OCI-LY7 (cell line): ENCODE data around the gene SPATA31E1. TPM values are rescaled to one million over a fixed set of nuclear protein-coding genes. Genes with fewer than 3 reads are reported as not detected.

ENCODE experiments used
- BruUV-seq: library from RNA; stranded (reverse); fragments of 400-500 nt; replicated peaks from 2 replicates; lab custom pipeline; 2021; lab: Mats Ljungman, UMichigan
- CTCF ChIA-PET: fragments of 300-600 bp; sonication (Branson Sonifier 250); formaldehyde crosslinking; loops from one replicate; lab custom pipeline; 2022; ENCODE audit warnings: antibody characterized with exemption; ENCODE audit not compliant: unreplicated experiment; lab: Charles Lee
- POLR2A ChIA-PET: fragments of 300-600 bp; sonication (Branson Sonifier 250); formaldehyde crosslinking; loops from one replicate; lab custom pipeline; 2022; ENCODE audit warnings: antibody characterized with exemption; lab: Charles Lee
- DNase-seq: peaks from one replicate; pipeline ENCODE4 v3.0.0-alpha.2; 2015; ENCODE audit warnings: low spot score
- H2AFZ ChIP-seq: fragments of 200-600 bp; sonication (generic), shearing (Covaris generic); 2 replicates; pipeline ENCODE4 v1.6.1; 2014; ENCODE audit warnings: mild to moderate bottlenecking, antibody characterized with exemption, low read length, moderate library complexity
- H3K27ac ChIP-seq: fragments of 200-600 bp; sonication (generic); 2 replicates; pipeline ENCODE4 v1.5.1; 2014; ENCODE audit warnings: mixed run types, low read depth, mild to moderate bottlenecking, moderate library complexity, low read length, inconsistent platforms; ENCODE audit not compliant: poor library complexity, severe bottlenecking
- H3K36me3 ChIP-seq: fragments of 200-600 bp; sonication (generic); 2 replicates; pipeline ENCODE4 v1.6.1; 2014; ENCODE audit warnings: mild to moderate bottlenecking, antibody characterized with exemption, low read length, moderate library complexity, mixed read lengths; ENCODE audit not compliant: insufficient read depth
- H3K4me1 ChIP-seq: fragments of 200-600 bp; sonication (generic); 2 replicates; pipeline ENCODE4 v1.5.1; 2014; ENCODE audit warnings: mild to moderate bottlenecking, low read length; ENCODE audit not compliant: insufficient read depth, poor library complexity, severe bottlenecking
- H3K4me2 ChIP-seq: fragments of 200-600 bp; sonication (generic); 2 replicates; pipeline ENCODE4 v1.6.1; 2014; ENCODE audit warnings: mild to moderate bottlenecking, low read length
- H3K4me3 ChIP-seq: fragments of 200-600 bp; sonication (generic); 2 replicates; pipeline ENCODE4 v1.5.1; 2014; ENCODE audit warnings: mild to moderate bottlenecking, low read depth, low read length; ENCODE audit not compliant: poor library complexity, severe bottlenecking
- H3K79me2 ChIP-seq: fragments of 200-600 bp; sonication (generic); 2 replicates; pipeline ENCODE4 v1.6.1; 2016; ENCODE audit warnings: low read depth, mild to moderate bottlenecking, low read length, moderate library complexity, mixed read lengths; ENCODE audit not compliant: insufficient read depth
- H3K9me2 ChIP-seq: fragments of 200-600 bp; sonication (generic); 2 replicates; pipeline ENCODE4 v1.6.1; 2016; ENCODE audit warnings: mild to moderate bottlenecking, low read length, mixed read lengths; ENCODE audit not compliant: insufficient read depth
- H3K9me3 ChIP-seq: fragments of 200-600 bp; sonication (generic); 2 replicates; pipeline ENCODE4 v1.6.1; 2014; ENCODE audit warnings: mild to moderate bottlenecking, mixed run types, low read length, mixed read lengths
- H4K20me1 ChIP-seq: fragments of 200-600 bp; sonication (generic); 2 replicates; pipeline ENCODE4 v1.6.1; 2014; ENCODE audit warnings: mild to moderate bottlenecking, antibody characterized with exemption, low read length, moderate library complexity, mixed read lengths; ENCODE audit not compliant: insufficient read depth
- EZH2phosphoT487 ChIP-seq: fragments of 200-600 bp; sonication (generic); IDR thresholded peaks from 2 replicates; pipeline ENCODE4 v1.6.1; 2018; ENCODE audit warnings: low read depth, borderline replicate concordance, mild to moderate bottlenecking, mixed run types, antibody characterized with exemption, low read length, moderate library complexity, mixed read lengths
- intact Hi-C: fragments of 100-400 bp; cut with micrococcal nuclease; formaldehyde crosslinking; loops from one replicate; pipeline ENCODE4 v1.10.0; 2022; ENCODE audit not compliant: unreplicated experiment
- total RNA-seq, 2 experiments: library from RNA; depleted of rRNA in 1 of 2; stranded (reverse); fragments of >200 nt in 1 of 2; shearing (Covaris generic) in 1 of 2; gene quantifications; 2 replicates each; pipeline ENCODE4 v1.2.3, GENCODE V29; 2014 to 2022
- TF ChIP-seq, protein P1 (sequence below): fragments of 200-600 bp; sonication (generic); conservative IDR thresholded peaks from 2 replicates; pipeline ENCODE4 v1.5.1; 2014; ENCODE audit warnings: mild to moderate bottlenecking, antibody characterized with exemption, low read length, moderate library complexity, mixed read lengths

Gene SPATA31E1
- total RNA-seq, 2 experiments from 2014 or later = not detected

DNA sequence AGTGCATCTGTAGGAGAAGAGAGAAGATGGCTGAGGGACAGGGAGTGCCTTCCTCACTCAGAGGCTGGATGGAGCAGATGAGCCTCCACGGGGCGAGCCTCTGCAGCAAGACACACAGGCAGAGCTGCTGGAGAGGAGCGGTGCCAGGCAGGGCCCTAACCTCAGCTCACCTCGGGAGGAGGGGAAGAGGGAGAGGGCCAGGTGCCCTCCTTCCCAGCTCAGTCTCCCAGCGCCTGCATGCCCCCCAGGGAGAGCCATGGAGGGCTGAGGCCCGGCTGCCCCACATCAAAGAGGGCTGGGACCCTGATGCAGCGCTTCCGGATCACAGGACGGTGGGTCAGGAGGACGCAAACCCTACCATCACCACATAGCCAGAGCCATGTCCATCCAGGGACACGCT is 13.6 kb upstream of the SPATA31E1 start:
- ChIA-PET CTCF (no interaction called here), POLR2A (no interaction called here)
- no peaks in the 10 kb centered on the region for H4K20me1 ChIP-seq
- no peaks in the 10 kb centered on the region for H3K36me3 ChIP-seq
- H3K79me2 ChIP-seq = no peaks in the 10 kb centered on the region
- no TSS peak for BruUV-seq
- no peaks in the 10 kb centered on the region for H3K9me2 ChIP-seq
- H3K27ac ChIP-seq = no peak overlapping the region
- H3K4me3 ChIP-seq = no peak overlapping the region
- H2AFZ ChIP-seq = no peak overlapping the region
- no peak for DNase-seq
- no peaks in the 10 kb centered on the region for H3K9me3 ChIP-seq
- intact Hi-C loops = no loop called here
- TF ChIP-seq, protein P1, sequence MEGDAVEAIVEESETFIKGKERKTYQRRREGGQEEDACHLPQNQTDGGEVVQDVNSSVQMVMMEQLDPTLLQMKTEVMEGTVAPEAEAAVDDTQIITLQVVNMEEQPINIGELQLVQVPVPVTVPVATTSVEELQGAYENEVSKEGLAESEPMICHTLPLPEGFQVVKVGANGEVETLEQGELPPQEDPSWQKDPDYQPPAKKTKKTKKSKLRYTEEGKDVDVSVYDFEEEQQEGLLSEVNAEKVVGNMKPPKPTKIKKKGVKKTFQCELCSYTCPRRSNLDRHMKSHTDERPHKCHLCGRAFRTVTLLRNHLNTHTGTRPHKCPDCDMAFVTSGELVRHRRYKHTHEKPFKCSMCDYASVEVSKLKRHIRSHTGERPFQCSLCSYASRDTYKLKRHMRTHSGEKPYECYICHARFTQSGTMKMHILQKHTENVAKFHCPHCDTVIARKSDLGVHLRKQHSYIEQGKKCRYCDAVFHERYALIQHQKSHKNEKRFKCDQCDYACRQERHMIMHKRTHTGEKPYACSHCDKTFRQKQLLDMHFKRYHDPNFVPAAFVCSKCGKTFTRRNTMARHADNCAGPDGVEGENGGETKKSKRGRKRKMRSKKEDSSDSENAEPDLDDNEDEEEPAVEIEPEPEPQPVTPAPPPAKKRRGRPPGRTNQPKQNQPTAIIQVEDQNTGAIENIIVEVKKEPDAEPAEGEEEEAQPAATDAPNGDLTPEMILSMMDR = no peak
- no peak for TF ChIP-seq EZH2phosphoT487
- no peaks in the 10 kb centered on the region for H3K4me1 ChIP-seq
- H3K4me2 ChIP-seq = no peak overlapping the region

DNA sequence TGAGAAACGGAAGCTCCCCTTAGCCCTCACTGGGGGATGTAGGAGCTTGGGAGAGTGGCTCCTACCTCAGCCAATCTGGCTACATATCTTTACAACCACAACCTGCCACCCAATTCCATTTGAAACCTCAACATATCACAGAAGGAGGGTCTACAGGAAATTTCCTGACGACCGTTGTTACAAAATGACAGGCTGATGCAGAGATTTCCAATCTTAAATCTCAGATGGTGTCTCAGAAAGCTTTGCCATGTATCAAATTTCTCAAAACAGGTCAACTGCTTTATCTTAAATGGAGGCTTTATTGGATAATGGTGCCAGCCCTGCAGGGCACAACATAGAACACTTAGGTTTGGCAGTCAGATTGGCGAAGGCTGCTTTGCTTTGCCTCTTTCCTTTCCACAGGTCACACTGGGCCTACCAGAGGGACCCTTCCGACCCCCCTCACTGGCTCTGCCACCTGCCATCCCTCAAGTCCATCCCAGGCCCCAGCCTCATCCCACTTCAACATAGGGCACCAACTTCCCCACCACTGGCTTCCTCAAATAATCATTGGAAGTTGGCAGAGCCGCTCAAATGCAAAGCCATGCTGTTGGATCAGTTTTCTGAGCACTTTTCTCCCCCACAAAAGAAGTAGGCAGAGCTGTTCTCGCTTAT is 11.1 kb upstream of the SPATA31E1 start:
- POLR2A ChIA-PET = no interaction called here
- Histone ChIP-seq H3K36me3 (no peaks in the 10 kb centered on the region), H3K27ac (no peak overlapping the region), H3K79me2 (no peaks in the 10 kb centered on the region), H3K9me3 (no peaks in the 10 kb centered on the region), H3K9me2 (no peaks in the 10 kb centered on the region), H3K4me1 (no peaks in the 10 kb centered on the region), H4K20me1 (no peaks in the 10 kb centered on the region), H2AFZ (no peak overlapping the region), H3K4me2 (no peak overlapping the region), H3K4me3 (no peak overlapping the region)
- DNase-seq = no peak
- no TSS peak for BruUV-seq
- TF ChIP-seq, protein P1 = no peak
- no peak for TF ChIP-seq EZH2phosphoT487
- intact Hi-C loops = no loop called here
- CTCF ChIA-PET = no interaction called here

DNA sequence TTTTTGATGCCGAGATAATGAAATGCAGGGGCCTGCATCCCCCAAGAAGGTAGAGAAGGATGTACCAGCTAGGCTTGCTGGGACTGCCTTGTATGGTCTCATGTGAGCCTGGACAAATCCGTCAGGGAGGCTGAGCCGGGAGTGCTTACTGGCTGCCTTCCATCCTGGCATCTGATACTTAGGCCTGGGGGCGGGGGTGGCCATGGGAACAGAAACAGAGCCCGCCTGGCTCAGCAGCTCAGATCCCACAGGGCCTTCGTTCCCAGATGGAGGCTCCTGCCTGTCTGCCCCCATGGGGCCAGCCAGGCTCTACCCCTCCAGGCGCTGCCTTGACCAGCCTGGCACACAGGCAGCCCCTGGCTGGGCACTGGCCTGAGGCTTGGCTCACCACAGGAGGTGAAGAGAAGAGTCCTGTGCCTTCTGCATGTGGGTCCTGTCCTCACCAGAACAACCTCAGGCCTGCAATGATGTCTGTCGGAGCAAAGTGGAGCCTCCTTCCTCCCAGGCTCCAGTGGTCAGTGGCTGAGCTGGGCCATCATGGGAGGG is 10.5 kb upstream of the SPATA31E1 start:
- H3K27ac ChIP-seq = no peak overlapping the region
- H4K20me1 ChIP-seq = no peaks in the 10 kb centered on the region
- no peak overlapping the region for H3K4me2 ChIP-seq
- H3K9me3 ChIP-seq = no peaks in the 10 kb centered on the region
- ChIA-PET POLR2A (no interaction called here), CTCF (no interaction called here)
- BruUV-seq = no TSS peak
- intact Hi-C loops = no loop called here
- no peak overlapping the region for H2AFZ ChIP-seq
- H3K4me1 ChIP-seq = no peaks in the 10 kb centered on the region
- DNase-seq = no peak
- TF ChIP-seq, protein P1 = no peak
- TF ChIP-seq EZH2phosphoT487 = no peak
- H3K36me3 ChIP-seq = no peaks in the 10 kb centered on the region
- no peak overlapping the region for H3K4me3 ChIP-seq
- no peaks in the 10 kb centered on the region for H3K9me2 ChIP-seq
- H3K79me2 ChIP-seq = no peaks in the 10 kb centered on the region
